ENCODE data around the gene ROR2. TPM values are rescaled to one million over a fixed set of nuclear protein-coding genes. Genes with fewer than 3 reads are reported as not detected.

ROR2 gene
- total and polyA plus RNA-seq, 2 of the 8 experiments (the other 6 are each of a cell fraction or from before 2014, with no cell fraction given): 2.7 to 4.3 TPM

DNA sequence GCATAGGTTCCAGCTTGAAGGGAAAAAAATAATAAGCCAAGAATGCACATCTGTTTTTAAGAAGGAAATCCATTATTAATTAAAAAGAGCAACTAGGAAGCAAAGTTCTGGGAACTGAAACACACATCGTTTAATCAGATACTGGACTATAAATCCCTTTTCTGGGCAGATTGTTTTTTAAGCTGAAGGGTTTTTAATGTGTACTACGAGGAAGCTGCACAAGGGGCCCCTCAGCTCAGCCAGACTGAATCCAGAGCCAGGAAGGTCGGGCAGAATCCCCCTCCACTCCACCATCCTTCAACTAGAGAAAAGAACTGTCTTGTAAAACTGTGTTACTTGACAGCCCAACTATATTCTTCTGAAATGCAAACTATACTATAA, 49.2 kb downstream of the ROR2 start:
- Histone ChIP-seq H3K56ac (replicated peaks; ENCODE audit: insufficient read length, low read depth, low read length) (no peak overlapping the region), H3K36me3 (ENCODE audit: control insufficient read depth in 2 of 4, insufficient read depth in 4 of 4, low read length in 3 of 4) (no peaks in the 10 kb centered on the region; a peak in 1 of 8 replicates), H2BK120ac (replicated peaks; ENCODE audit: low read depth, low read length) (no peak overlapping the region), H4K5ac (ENCODE audit: insufficient read length, low read depth, low read length) (no peak overlapping the region), H2BK20ac (ENCODE audit: low read length) (no peak overlapping the region), H2AFZ (ENCODE audit: low read length) (no peak overlapping the region), H3K4ac (replicated peaks; ENCODE audit: insufficient read length, low read depth, low read length) (no peak overlapping the region), H3K18ac (ENCODE audit: extremely low read depth, low read length) (no peak overlapping the region), H3K9ac (replicated peaks in 1 of 4; ENCODE audit: extremely low read depth in 1 of 4, low read depth in 3 of 4, low read length in 3 of 4) (no peak overlapping the region), H3K14ac (ENCODE audit: insufficient read length) (no peak overlapping the region), H2AK5ac (ENCODE audit: low read depth, low read length) (no peak overlapping the region), H3K9me3 (ENCODE audit: insufficient read depth in 2 of 2, low read depth in 1 of 2, low read length in 1 of 2) (no peaks in the 10 kb centered on the region), H4K8ac (ENCODE audit: extremely low read depth, insufficient read depth, low read length) (no peak overlapping the region), H4K91ac (replicated peaks; ENCODE audit: insufficient read length, low read length) (no peak overlapping the region), H3K4me1 (replicated peaks in 1 of 4; ENCODE audit: control insufficient read depth in 3 of 4, insufficient read depth in 4 of 4, low read length in 3 of 4) (peaks cover 0 to 14% (median 8%) of the 10 kb centered on the region in 4 experiments), H3K79me2 (ENCODE audit: control insufficient read depth in 1 of 2, insufficient read depth in 2 of 2, low read length in 2 of 2) (peaks cover 0 to 7% of the 10 kb centered on the region in 2 experiments; a peak in 1 of 4 replicates), H4K20me1 (replicated peaks in 1 of 2; ENCODE audit: control insufficient read depth in 1 of 2, insufficient read depth in 2 of 2, low read length in 2 of 2) (peaks cover 0 to 13% of the 10 kb centered on the region in 2 experiments), H3K4me2 (ENCODE audit: insufficient read depth in 1 of 2, low read depth in 2 of 2, low read length in 2 of 2) (no peak overlapping the region), H3K27ac (ENCODE audit: low read depth, low read length) (no peak overlapping the region), H2BK15ac (ENCODE audit: low read length) (no peak overlapping the region), H3K79me1 (ENCODE audit: low read depth, low read length) (peaks cover 7% of the 10 kb centered on the region), H3K23ac (ENCODE audit: insufficient read length) (no peak overlapping the region), H3K23me2 (ENCODE audit: low read depth, low read length) (peaks cover 11% of the 10 kb centered on the region), H3K27me3 (replicated peaks in 1 of 4; ENCODE audit: control insufficient read depth in 3 of 4, extremely low read depth in 1 of 4, insufficient read depth in 3 of 4, low read length in 3 of 4) (peaks cover 0 to 5% (median 0%) of the 10 kb centered on the region in 4 experiments; a peak in 3 of 7 replicates), H3K4me3 (ENCODE audit: extremely low read depth in 1 of 4, insufficient read depth in 2 of 4, low read depth in 3 of 4, low read length in 4 of 4) (no peak overlapping the region), H2BK12ac (ENCODE audit: low read depth, low read length) (no peak overlapping the region), H2BK5ac (ENCODE audit: low read depth, low read length) (no peak overlapping the region)
- ChIA-PET CTCF (ENCODE audit: partially characterized antibody) (interaction anchor here (0.9 to 1.2 kb wide), 2 partner anchors 11 to 138 kb away, joined by 3 read pairs; no protein-coding TSS in a partner anchor), POLR2A (ENCODE audit: partially characterized antibody) (no interaction called here)
- TF ChIP-seq RXRA (IDR thresholded peaks at IDR 0.05; ENCODE audit: insufficient read depth, low read depth, low read length) (no peak), EP300 (IDR thresholded peaks at IDR 0.05; ENCODE audit: borderline replicate concordance in 1 of 2, low read depth in 2 of 2, low read length in 2 of 2) (no peak), ZNF274 (IDR thresholded peaks at IDR 0.05; ENCODE audit: borderline replicate concordance, extremely low read depth, low read length) (no peak), NRF1 (IDR thresholded peaks at IDR 0.05; ENCODE audit: low read depth, low read length) (no peak), GTF2F1 (IDR thresholded peaks at IDR 0.05; ENCODE audit: borderline replicate concordance, low read depth, low read length) (no peak), KDM4A (IDR thresholded peaks at IDR 0.05; ENCODE audit: low read depth, low read length, severe bottlenecking) (no peak), RNF2 (IDR thresholded peaks at IDR 0.05; ENCODE audit: borderline replicate concordance, low read depth, low read length, missing control alignments, poor library complexity, severe bottlenecking) (no peak), CEBPB (IDR thresholded peaks at IDR 0.05; ENCODE audit: low read depth, low read length) (no peak), SUZ12 (IDR thresholded peaks at IDR 0.05; ENCODE audit: low read length) (no peak), SIRT6 (IDR thresholded peaks at IDR 0.05; ENCODE audit: low read length) (no peak), SIX5 (IDR thresholded peaks at IDR 0.05; ENCODE audit: low read depth, low read length) (no peak)
- DNase-seq (ENCODE audit: low read depth in 1 of 2, low spot score in 2 of 2): no peak
- WGBS, 2 experiments (ENCODE audit: extremely low coverage in 1 of 2, insufficient coverage in 1 of 2, insufficient read length in 1 of 2, insufficient replicate concordance in 2 of 2, low coverage in 1 of 2, low lambda C conversion rate in 2 of 2, missing lambda C conversion rate in 1 of 2): 84% methylated on average over 3 of the region's 3 CpGs; no CpG with 5 or more reads in 1 of the 2 experiments
- no peak for FAIRE-seq

Data from H1 (cell line).